ENCODE results near the gene DNAJC22.

The DNAJC22 gene

GRCh38 chr12:49346659-49347310 is at the start of gene DNAJC22:
TSS of gene DNAJC22 (plus strand) at chr12:49346888. CDS start at chr12:49348873, 1,985 bp downstream.
- peak within 1 kb of the TSS; percentile 6 to 33 for H3K4me3 ChIP-seq (ENCODE audit: low read depth in 1 of 2, low read length in 1 of 2)
- no peaks in the 10 kb centered on the region for H3K9me3 ChIP-seq
- no peak within 1 kb of the TSS for H3K27ac ChIP-seq
- H3K36me3 ChIP-seq: no peaks in the 10 kb centered on the region
- peaks cover 100% of the 10 kb centered on the region for H3K27me3 ChIP-seq
- TF ChIP-seq, protein P1, sequence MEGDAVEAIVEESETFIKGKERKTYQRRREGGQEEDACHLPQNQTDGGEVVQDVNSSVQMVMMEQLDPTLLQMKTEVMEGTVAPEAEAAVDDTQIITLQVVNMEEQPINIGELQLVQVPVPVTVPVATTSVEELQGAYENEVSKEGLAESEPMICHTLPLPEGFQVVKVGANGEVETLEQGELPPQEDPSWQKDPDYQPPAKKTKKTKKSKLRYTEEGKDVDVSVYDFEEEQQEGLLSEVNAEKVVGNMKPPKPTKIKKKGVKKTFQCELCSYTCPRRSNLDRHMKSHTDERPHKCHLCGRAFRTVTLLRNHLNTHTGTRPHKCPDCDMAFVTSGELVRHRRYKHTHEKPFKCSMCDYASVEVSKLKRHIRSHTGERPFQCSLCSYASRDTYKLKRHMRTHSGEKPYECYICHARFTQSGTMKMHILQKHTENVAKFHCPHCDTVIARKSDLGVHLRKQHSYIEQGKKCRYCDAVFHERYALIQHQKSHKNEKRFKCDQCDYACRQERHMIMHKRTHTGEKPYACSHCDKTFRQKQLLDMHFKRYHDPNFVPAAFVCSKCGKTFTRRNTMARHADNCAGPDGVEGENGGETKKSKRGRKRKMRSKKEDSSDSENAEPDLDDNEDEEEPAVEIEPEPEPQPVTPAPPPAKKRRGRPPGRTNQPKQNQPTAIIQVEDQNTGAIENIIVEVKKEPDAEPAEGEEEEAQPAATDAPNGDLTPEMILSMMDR (IDR thresholded peaks at IDR 0.05): no peak
- H3K4me1 ChIP-seq (ENCODE audit: control insufficient read depth in 1 of 2, insufficient read depth in 1 of 2, low read depth in 1 of 2, low read length in 1 of 2): peaks cover 37 to 48% of the 10 kb centered on the region in 2 experiments

DNA sequence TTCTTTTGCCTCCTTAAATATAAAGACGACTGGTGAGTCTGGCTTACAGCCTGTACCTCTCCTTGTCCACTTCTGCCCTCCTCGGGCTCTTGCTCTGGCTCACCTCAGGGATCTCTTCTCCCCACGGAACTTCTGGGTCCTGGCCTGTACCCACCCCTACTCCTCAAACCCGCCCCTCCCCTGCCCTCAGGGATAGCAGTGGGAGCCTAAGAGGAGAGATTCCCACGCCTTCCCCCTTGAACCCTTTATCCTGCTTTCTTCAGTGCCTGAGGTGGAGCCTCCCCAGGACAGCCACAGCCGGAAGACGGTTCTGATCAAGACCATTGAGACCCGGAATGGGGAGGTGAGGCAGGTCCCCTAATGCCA is 49.0 kb upstream of the DNAJC22 start:
- Histone ChIP-seq H3K4me1 (ENCODE audit: control insufficient read depth in 1 of 2, insufficient read depth in 1 of 2, low read depth in 1 of 2, low read length in 1 of 2) (peaks cover 15 to 28% of the 10 kb centered on the region in 2 experiments), H3K36me3 (no peaks in the 10 kb centered on the region), H3K4me3 (ENCODE audit: low read depth in 1 of 2, low read length in 1 of 2) (peak overlapping the region in 1 of 2 experiments; percentile 52)

DNA sequence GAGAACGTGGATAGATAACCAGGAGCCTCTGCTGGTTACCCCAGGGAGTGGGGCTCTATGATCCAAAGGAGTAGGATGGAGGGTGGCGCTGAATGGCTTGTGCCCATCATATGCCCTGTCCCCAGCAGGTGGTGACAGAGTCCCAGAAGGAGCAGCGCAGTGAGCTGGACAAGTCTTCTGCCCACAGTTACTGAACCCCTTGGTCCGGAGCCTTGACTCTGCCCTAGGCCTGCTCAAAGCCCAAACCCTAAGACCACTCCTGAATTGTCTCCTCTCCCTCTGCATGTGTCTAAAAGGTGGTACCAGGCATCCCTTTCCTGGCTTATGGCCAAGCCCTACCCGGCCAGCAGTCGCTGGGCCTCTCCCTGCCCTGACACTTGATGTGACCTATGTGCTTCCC is 48.5 kb upstream of the DNAJC22 start:
- Histone ChIP-seq H3K4me3 (ENCODE audit: low read depth in 1 of 2, low read length in 1 of 2) (no peak overlapping the region), H3K27ac (no peak overlapping the region), H3K27me3 (peaks cover 96% of the 10 kb centered on the region)

More for the DNA sequence above, 49.0 kb upstream of the DNAJC22 start:
- TF ChIP-seq, protein P1 (IDR thresholded peaks at IDR 0.05): no peak
- Histone ChIP-seq H3K9me3 (no peaks in the 10 kb centered on the region), H3K27ac (no peak overlapping the region), H3K27me3 (peaks cover 96% of the 10 kb centered on the region)

GRCh38 chr12:49301760-49302159 is 44.9 kb upstream of the DNAJC22 start:
- no peaks in the 10 kb centered on the region for H3K36me3 ChIP-seq
- no peaks in the 10 kb centered on the region for H3K9me3 ChIP-seq
- H3K27me3 ChIP-seq: peaks cover 61% of the 10 kb centered on the region
- H3K27ac ChIP-seq: no peak overlapping the region
- H3K4me3 ChIP-seq (ENCODE audit: low read depth in 1 of 2, low read length in 1 of 2): no peak overlapping the region
- TF ChIP-seq, protein P1 (IDR thresholded peaks at IDR 0.05): no peak
- peaks cover 6 to 10% of the 10 kb centered on the region in 2 experiments for H3K4me1 ChIP-seq (ENCODE audit: control insufficient read depth in 1 of 2, insufficient read depth in 1 of 2, low read depth in 1 of 2, low read length in 1 of 2)

More for the DNA sequence above, 48.5 kb upstream of the DNAJC22 start:
- Histone ChIP-seq H3K36me3 (no peaks in the 10 kb centered on the region), H3K4me1 (ENCODE audit: control insufficient read depth in 1 of 2, insufficient read depth in 1 of 2, low read depth in 1 of 2, low read length in 1 of 2) (peaks cover 15 to 28% of the 10 kb centered on the region in 2 experiments), H3K9me3 (no peaks in the 10 kb centered on the region)
- TF ChIP-seq, protein P1 (IDR thresholded peaks at IDR 0.05): no peak

DNA sequence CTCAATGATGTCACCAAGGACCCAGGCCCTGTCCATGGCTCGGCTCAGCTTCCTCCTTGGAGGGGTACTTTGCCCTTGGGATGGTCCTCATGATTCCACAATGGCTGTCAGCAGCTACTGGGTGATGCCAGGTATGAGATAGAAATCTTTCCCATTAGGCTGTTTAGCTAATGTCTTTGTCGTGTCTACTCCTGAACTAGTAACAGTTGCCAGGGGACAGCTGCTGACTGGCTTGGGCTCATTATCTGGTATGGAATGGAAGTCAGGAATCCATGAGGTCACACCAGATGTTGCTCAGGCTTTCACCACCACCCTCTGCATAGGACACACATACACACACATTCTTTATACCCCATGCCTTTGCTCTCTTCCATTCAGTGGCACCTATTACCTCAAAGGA is 42.5 kb upstream of the DNAJC22 start:
- Histone ChIP-seq H3K4me3 (ENCODE audit: low read depth in 1 of 2, low read length in 1 of 2) (no peak overlapping the region), H3K27me3 (peaks cover 45% of the 10 kb centered on the region), H3K27ac (no peak overlapping the region), H3K4me1 (ENCODE audit: control insufficient read depth in 1 of 2, insufficient read depth in 1 of 2, low read depth in 1 of 2, low read length in 1 of 2) (no peaks in the 10 kb centered on the region), H3K36me3 (no peaks in the 10 kb centered on the region), H3K9me3 (no peaks in the 10 kb centered on the region)
- TF ChIP-seq, protein P1 (IDR thresholded peaks at IDR 0.05): no peak

All from neutrophil (primary cell).